ENCODE measurements around the gene CATSPERE. TPM values are rescaled to one million over a fixed set of nuclear protein-coding genes. Genes with fewer than 3 reads are reported as not detected.
A peak's percentile ranks its signal among the peaks of the same experiment; 100 is the strongest.

The CATSPERE gene
- total and polyA plus RNA-seq, 2 donors (not counting 3 experiments of a cell fraction or from before 2014, with no cell fraction given) = 0.61 to 1.9 TPM

DNA sequence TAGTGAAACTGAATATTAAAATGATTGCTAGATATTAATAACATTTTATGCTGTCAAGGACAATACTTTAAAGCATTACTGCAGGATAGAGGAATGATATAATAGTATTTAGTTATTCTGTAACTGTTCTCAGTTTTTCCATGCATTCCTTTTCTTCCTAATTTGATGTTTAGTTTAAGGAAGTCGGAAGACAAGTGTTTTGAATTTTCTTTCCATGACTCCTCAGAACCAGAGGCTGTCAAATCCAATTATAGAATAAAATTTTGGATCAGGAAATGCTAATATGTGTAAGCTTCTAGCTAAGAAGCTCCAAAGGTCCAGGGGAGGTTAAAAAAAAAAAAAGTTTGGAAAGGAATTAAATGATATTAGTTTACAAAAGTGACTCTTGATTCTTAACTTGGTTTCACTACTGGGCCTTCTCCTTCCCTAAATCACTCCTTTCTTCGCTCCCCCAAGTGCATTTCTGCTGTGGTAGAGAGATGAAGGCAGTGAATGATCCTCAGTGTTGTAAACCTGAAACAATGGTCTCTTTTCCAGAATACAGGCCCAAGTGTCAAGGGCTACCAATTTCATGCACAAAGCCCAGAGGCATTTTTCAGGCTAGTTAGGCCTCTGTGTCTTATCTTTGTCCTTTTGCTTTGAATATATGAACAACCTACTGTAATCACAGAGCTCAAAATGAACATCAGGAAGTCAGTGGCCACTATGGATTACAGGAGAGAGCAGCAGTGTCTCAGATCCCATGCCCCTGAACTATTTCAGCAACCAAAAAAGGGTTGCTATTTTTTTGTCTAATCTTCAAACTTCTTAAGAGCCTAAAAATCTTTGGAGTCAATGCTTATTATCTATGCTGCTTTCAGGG is 15.5 kb upstream of the CATSPERE start:
- CTCF ChIA-PET = interaction anchor here (0.6 to 3.4 kb wide), 6 partner anchors 10 to 1102 kb away, joined by 3 to 15 read pairs (median 6); no protein-coding TSS in a partner anchor
- BruUV-seq (replicated peaks) = no TSS peak
- H3K27ac ChIP-seq (ENCODE audit: insufficient read depth, low read depth, low read length) = peak overlapping the region; percentile 46
- dilution Hi-C loops (cut with MboI; ENCODE audit: extremely low pct_ligation_motif_present, low sequenced_read_pairs) = no loop called here
- H3K4me3 ChIP-seq (replicated peaks in 1 of 3; ENCODE audit: insufficient read depth in 1 of 3, low read depth in 1 of 3, low read length in 3 of 3) = no peak overlapping the region
- H3K27me3 ChIP-seq (ENCODE audit: control insufficient read depth in 2 of 2, insufficient read depth in 2 of 2, low read length in 2 of 2) = no peaks in the 10 kb centered on the region
- H3K79me2 ChIP-seq (ENCODE audit: control insufficient read depth, insufficient read depth, low read length) = peaks cover 93% of the 10 kb centered on the region
- peaks cover 0 to 4% of the 10 kb centered on the region in 2 experiments for H3K36me3 ChIP-seq (ENCODE audit: control insufficient read depth in 2 of 2, extremely low read depth in 1 of 2, insufficient read depth in 2 of 2, low read length in 2 of 2)
- H3K9me1 ChIP-seq (replicated peaks; ENCODE audit: control insufficient read depth, extremely low read depth, insufficient read depth, low read length) = no peaks in the 10 kb centered on the region
- no peak for TF ChIP-seq POLR2A (IDR thresholded peaks at IDR 0.05; ENCODE audit: low read depth, low read length)
- no peak for TF ChIP-seq POLR2AphosphoS5 (IDR thresholded peaks at IDR 0.05; ENCODE audit: insufficient read depth, low read depth, low read length)
- TF ChIP-seq, protein P1, sequence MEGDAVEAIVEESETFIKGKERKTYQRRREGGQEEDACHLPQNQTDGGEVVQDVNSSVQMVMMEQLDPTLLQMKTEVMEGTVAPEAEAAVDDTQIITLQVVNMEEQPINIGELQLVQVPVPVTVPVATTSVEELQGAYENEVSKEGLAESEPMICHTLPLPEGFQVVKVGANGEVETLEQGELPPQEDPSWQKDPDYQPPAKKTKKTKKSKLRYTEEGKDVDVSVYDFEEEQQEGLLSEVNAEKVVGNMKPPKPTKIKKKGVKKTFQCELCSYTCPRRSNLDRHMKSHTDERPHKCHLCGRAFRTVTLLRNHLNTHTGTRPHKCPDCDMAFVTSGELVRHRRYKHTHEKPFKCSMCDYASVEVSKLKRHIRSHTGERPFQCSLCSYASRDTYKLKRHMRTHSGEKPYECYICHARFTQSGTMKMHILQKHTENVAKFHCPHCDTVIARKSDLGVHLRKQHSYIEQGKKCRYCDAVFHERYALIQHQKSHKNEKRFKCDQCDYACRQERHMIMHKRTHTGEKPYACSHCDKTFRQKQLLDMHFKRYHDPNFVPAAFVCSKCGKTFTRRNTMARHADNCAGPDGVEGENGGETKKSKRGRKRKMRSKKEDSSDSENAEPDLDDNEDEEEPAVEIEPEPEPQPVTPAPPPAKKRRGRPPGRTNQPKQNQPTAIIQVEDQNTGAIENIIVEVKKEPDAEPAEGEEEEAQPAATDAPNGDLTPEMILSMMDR (IDR thresholded peaks at IDR 0.05; ENCODE audit: extremely low read depth in 1 of 2, insufficient read depth in 1 of 2, low read depth in 1 of 2, low read length in 2 of 2) = no peak
- TF ChIP-seq EZH2 (IDR thresholded peaks at IDR 0.05; ENCODE audit: borderline replicate concordance, low read depth, low read length, severe bottlenecking) = no peak
- TF ChIP-seq FOS (IDR thresholded peaks at IDR 0.05; ENCODE audit: borderline replicate concordance, insufficient read depth, low read length) = no peak
- TF ChIP-seq MYC (IDR thresholded peaks at IDR 0.05; ENCODE audit: low read depth, low read length) = no peak
- no peak for TF ChIP-seq GATA2 (IDR thresholded peaks at IDR 0.05; ENCODE audit: insufficient read depth, insufficient read length, low read depth, low read length)
- TF ChIP-seq, protein P2, sequence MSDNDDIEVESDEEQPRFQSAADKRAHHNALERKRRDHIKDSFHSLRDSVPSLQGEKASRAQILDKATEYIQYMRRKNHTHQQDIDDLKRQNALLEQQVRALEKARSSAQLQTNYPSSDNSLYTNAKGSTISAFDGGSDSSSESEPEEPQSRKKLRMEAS (IDR thresholded peaks at IDR 0.05; ENCODE audit: insufficient read depth, insufficient read length) = no peak
- TF ChIP-seq JUN (IDR thresholded peaks at IDR 0.05; ENCODE audit: borderline replicate concordance, insufficient read depth, insufficient read length, low read depth) = no peak
- POLR2A ChIA-PET = interaction anchor here (0.6 kb wide), 1 partner anchor 519 kb away, joined by 5 read pairs; no protein-coding TSS in a partner anchor
- no peaks in the 10 kb centered on the region for H3K9me3 ChIP-seq (replicated peaks; ENCODE audit: control insufficient read depth, insufficient read depth, low read length)
- FAIRE-seq (no peak), DNase-seq (ENCODE audit: low read depth, low spot score) (peak; percentile 45)
- peak overlapping the region; percentile 42 for H3K4me2 ChIP-seq (ENCODE audit: insufficient read depth, low read length)
- H4K20me1 ChIP-seq (replicated peaks; ENCODE audit: control insufficient read depth, extremely low read depth, insufficient read depth, low read length) = no peaks in the 10 kb centered on the region
- H3K9ac ChIP-seq (replicated peaks; ENCODE audit: extremely low read depth, insufficient read depth, low read length) = no peak overlapping the region
- no peak overlapping the region for H2AFZ ChIP-seq (ENCODE audit: low read depth, low read length)
- H3K4me1 ChIP-seq (ENCODE audit: control insufficient read depth, extremely low read depth, insufficient read depth, low read length) = peaks cover 61% of the 10 kb centered on the region
- intact Hi-C loops (cut with micrococcal nuclease) = loop anchor here (1.0 to 10.0 kb wide), 2 partner anchors 8 to 601 kb away; no protein-coding TSS in a partner anchor

All from endothelial cell of umbilical vein (primary cell).